Stimulated activated CD8-positive, alpha-beta memory T cell treated with anti-CD3 and anti-CD28 coated beads, Interleukin-12 subunit alpha, Interleukin-12 subunit beta, amount 100 ng/mL, for 24 hours (primary cell): Measurements from ENCODE around the gene PCNX1.
"Not testable (repeated sequence)": the region's sequence is repeated elsewhere in the genome, so short reads cannot be mapped to it uniquely, and the experiment has no call there.

Experiments used
- DNase-seq: peaks from one replicate; pipeline ENCODE4 v3.0.0-alpha.2; 2020; ENCODE audit errors: extremely low read depth

Gene PCNX1

DNA sequence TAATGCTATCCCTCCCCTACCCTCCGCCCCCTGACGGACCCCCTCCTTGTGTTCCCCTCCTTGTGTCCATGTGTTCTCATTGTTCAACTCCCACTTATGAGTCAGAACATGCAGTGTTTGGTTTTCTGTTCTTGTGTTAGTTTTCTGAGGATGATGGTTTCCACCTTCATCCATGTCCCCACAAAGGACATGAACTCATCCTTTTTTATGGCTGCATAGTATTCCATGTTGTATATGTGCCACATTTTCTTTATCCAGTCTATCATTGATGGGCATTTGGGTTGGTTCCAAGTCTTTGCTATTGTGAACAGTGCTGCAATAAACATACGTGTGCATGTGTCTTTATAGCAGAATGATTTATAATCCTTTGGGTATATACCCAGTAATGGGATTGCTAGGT lies 112.7 kb downstream of the PCNX1 start:
- not testable (repeated sequence) for DNase-seq

DNA sequence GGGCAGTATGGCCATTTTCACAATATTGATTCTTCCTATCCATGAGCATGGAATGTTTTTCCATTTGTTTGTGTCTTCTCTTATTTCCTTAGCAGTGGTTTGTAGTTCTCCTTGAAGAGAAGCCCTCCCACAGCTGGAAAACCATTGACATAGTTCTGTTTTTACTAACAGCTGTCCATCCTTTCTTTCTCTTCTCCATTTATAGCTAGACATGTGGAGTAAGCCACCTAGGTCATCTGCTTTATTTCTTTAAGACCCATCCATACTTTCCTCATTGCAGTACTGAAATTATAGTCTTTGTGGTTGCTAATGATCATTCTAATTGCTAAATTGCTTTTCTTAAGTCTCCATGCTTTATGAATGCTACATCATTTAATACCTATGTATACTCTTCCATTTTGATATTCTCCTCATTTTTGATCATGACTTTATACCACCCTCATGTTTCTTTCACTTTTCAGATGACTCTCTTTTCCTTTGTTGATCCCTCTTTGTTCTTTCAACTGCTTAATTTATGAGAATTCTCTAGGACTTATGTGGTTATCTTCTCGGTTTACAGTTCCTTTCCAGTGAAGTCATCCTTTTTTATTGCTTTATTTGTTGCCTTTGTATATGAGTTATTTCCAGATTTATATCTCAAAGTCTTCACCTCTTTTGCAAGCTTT lies 114.2 kb downstream of the PCNX1 start:
- no peak for DNase-seq

DNA sequence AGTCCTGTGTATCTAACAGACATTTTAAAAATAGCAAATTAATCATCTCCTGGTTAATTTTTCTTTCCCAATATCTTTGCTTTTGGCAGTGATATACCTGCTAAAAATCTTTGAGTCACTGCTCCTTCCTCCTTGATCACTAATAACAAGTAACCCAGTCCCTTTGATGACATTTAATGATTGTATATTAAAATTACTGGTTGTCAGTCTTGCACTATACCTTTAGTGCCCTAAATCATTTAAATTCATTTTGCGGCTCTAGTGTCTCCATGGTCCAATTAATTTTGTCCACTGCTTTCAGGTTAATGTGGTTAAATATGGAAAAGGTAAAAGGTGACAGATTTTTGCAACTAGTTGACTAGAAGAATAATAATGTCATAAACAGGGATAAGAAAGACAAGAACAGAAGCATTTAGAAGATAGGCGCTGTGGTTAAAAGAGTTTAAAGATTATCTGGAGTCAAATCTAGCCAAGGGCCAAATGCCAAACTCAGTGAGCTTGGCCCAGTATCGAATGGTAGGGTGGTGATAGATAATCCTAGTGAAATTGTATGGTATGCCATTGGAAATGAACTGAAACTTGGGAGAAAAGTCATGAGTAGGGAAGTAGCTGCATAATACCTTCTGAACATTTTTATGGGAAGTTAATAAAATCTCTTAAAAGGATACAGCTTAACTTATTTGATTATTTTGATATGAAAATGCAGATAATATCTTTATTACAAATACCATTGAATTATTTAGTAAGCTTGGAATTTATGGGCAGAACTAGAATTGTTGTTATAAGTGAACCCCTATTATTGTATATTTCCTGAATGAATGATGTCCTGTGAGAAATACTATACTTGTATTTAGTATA lies 115.0 kb downstream of the PCNX1 start:
- DNase-seq = no peak

DNA sequence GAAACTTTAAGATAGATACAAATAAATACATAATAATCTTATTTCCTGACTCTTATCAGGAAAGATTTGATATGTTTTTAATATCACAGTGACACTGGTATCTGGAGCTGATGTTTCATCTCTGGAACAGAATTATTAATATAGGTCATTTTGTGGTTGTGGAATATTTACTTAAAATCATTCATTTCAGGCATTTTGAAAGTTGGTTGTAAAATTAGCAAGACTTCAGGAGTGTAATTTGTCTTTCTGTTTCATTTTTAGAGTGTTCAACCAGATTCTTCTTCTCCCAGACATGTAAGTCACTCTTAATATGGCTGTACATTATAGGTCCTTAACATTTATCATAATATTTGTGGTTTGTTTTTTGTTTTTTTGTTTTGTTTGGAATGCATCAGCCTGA lies 115.7 kb downstream of the PCNX1 start:
- no peak for DNase-seq

DNA sequence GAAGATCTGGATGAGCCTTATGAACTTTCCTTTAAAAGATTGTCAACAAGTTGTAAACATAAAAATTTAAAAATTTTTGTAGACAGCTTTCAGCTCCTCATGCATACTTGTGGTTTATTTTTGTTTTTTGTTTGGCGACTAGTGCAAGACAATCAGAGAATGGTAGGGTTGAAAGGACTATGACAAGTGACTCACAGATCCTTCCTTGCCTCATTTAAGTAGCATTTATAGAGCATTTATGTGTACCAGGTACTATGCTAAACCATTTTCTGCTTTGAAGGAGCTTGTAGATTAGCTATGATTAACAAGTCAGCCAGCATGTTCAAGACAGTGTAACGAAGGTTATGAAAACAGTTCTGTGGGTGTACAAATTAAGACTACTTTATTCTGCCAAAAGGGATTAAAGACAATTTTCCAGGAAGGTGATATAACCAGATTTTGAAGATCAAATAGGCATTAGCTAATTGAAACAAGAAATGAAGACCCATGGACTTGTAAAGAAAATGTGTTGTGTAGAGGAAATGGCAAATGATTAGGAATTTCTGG lies 122.0 kb downstream of the PCNX1 start:
- no peak for DNase-seq

DNA sequence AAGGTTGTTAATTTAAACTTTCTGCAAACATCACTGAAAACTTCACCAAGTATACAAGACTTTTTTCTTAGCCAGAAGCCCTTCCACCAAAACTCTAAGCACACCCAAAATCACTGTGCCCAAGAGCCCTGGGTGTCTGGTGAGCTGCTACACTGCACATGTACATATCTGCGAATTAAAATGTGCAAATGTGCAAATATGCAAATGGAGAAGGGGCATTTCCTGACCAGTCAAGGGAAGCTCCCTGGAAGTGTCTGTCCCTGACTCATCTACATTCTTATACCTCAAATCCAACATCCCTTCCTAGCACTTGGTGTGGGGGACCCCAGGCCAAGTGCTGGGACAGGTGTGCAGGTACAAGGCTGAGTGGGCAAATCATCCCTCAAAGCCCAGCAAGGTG lies 123.7 kb downstream of the PCNX1 start:
- no peak for DNase-seq

DNA sequence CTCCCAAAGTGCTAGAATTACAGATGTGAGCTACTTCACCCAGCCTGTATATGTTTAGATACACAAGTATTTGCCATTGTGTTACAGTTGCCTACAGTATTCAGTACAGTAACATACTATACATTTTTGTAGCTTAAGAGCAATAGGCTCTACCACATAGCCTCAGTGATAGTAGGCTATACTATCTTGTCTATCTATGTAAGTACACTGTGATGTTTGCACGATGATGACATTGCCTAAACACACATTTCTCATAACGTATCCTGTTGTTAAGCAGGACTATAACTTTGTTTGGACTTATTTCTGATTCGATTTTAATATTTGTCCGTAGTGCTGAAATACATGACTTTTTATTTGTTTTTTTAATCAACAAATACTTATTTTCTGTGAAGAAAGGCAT lies 129.2 kb downstream of the PCNX1 start:
- no peak for DNase-seq

DNA sequence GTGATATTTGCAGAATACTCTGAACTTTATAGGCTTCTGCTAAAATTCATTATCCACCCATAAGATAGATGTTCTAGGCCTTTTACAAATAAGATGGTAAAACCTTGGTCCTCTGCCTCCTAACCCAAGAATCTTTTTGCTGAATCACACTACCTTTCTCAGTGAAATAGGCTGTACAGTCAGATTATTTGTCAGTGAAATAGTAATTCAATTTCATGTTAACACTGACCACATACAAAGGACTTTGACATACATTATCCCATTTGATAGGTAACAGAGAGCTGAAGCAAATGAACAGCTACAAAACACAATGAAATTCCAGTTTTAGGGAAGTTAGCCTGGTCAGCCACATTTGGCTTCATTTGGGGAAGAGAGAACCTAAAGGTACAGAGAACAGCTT lies 141.1 kb downstream of the PCNX1 start:
- no peak for DNase-seq

DNA sequence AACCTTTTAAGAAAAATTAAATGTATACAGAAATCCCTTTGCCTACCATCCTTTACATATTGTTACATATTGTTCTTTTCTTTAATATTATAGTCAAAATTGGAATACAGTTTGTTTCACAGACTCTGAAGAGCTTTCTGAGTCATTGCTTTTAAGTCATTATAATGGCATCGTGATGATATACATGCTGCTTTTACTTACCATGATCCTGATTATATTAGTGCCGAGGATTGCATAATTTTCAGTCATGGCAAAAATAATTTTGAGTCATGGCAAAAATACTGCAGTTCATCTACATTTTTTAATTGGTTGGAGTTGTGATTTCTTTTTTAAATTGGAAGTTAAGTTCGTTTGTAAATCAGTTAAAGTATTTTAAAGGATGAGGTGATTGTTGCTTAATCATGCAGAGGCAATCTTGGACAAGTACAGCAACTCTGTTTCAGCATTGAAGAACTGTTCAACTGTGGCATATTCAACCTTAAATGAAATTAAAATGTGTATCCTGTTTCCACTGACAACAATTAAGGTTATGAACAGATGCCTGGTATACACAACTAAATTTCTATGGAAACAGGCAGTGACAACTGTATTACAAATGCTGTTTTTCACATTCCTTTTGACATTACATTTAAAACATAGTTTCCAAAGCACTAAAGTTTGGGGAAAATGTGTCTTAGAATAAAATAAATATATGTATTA lies 142.3 kb downstream of the PCNX1 start:
- no peak for DNase-seq

DNA sequence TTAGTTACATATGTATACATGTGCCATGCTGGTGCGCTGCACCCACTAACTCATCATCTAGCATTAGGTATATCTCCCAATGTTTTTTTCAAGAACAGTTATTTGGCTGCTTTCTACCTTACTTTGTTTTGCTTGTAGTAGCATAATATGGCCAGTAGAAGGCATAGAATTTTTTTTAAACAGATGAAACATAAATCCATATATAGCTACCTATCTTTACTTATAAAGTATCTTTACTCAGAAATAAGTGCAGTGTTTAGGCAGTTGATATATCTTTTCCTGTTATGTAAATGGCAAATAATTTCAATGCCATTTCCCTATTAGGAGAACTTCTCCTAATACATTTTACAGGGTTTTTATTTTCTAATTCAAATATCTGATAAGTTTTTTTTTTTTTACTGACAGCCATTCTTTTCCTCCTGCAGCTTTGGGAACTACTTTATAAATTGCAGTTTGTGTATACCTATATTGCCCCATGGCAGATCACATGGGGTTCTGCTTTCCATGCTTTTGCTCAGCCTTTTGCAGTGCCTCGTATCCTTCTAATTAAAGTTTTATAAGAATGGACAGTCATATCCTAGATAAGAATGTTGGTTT lies 143.1 kb downstream of the PCNX1 start:
- DNase-seq = no peak

DNA sequence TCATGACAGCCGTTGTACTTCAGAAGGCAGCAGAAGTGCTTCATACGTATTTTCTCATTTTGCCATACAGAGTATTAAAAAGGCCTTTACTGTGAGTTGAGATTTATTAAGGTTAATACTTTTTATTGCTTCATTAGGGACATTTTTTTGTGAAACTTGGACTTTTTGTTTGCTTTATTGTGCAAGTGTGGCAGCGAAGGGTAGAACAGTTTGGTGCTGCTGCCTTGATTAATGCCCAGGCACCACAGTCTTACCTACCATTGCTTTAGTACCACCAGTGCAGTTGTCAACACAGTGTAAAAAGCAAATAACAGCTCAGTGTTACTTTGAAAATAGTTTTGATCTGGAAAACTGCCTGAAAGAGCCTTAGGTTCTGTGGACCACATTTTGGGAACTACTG lies 147.4 kb downstream of the PCNX1 start:
- DNase-seq = no peak

DNA sequence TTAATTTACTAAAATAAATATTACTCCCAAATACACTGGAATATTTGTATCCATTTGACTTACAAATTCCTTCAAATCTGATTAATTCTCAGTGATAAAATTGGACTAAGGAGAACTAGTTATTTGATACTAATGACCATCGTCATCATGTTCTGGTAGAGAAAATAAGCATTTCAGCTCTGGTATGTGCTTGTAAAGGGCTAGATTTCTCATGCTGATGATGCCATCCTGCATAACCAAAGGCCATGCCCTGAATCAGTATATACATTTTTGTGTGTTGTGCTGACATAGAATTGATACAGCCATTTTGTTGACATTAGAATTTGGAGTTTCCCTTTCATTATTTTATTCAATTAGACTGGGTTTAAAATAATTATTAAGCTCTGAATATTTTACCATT lies 148.9 kb downstream of the PCNX1 start:
- no peak for DNase-seq

DNA sequence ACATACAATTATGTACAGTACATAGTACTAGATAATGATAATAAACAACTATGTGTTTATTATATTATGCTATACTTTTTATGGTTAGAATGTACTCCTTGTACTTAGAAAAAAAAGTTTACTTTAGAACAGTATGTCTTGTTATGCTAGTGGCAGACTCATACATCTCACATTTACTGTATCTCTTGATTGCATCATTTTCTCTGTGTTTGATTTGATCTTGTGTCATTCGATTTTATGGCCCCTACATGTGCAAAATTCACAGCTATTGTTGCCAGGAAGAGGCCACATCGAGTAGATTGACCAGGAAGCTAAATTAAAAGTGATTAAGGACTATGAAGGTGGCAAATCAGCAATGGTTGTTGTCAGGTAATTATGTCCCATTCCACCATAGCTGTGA lies 153.0 kb downstream of the PCNX1 start:
- DNase-seq = no peak

DNA sequence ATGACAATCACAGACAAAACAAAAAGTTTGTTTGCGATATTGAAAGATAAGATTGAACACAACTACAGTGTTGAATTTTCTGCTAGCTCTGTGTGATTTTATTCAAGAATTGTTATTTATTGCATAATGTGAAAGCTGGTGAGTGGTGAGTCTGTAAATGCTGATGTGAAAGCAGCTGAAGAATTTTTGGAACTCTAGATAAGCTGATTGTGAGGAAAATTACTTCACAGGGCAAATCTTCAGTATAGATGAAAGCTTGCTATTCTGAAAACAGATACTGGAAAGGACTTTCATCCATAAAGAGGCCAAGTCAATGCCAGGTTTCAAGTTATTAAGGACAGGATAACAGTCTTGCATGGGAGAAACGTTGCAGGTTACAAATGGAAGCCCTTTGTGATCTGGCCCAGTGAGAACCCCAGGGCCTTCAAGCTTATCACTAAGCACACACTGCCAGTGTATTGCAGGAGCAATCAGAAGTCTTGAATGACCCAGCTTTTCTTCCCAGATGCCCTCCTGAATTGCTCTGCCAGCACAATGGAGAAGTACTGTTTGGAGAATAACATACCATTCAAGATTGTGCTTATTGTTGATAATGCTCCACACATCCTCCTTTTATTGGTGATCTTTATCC lies 153.7 kb downstream of the PCNX1 start:
- DNase-seq = no peak

DNA sequence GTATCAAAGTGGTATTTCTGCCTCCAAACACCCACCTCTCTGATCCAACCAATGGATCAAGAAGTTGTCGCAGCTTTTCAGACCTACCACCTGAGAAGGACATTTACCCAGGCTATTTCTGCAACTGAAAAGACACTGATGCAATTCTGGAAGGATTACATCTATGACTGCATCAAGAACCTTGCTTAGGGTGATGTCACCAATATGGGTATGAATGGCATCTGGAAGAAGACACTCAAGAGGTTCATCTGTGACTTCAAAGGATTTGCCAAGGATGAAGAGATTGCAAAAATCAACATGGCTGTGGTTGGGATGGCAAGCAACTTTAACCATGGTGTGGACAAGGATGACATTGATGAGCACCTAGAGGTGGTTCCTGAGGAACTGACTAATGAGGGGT lies 154.2 kb downstream of the PCNX1 start:
- DNase-seq = no peak

DNA sequence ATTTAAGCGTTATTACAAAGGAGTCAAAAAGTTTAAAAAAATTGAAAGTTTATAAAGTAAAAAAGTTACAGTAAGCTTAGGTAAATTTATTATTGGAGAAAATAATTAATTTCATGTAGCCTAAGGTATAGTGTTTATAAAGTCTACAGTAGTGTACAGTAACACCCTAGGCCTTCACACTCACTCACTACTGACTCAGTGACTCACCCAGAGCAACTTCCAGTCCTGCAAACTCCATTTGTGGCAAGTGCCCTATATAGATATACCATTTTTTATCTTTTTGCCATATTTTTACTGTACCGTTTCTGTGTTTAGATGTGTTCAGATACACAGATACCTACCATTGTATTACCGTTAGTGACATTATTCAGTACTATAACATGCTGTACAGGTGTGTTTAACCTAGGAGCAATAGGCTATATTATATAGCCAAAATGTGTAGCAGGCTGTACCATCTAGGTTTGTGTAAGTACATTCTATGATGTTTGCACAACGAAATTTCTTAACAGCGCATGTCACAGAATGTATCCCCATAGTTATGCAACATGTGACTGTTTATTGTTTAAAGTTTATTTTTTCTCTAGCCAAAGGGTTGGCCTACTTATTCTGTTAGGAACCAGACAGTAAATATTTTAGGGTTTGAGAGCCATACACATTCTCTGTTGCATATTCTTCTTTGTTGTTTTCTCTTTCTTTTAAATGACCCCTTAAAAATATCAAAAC lies 155.5 kb downstream of the PCNX1 start:
- DNase-seq = no peak

DNA sequence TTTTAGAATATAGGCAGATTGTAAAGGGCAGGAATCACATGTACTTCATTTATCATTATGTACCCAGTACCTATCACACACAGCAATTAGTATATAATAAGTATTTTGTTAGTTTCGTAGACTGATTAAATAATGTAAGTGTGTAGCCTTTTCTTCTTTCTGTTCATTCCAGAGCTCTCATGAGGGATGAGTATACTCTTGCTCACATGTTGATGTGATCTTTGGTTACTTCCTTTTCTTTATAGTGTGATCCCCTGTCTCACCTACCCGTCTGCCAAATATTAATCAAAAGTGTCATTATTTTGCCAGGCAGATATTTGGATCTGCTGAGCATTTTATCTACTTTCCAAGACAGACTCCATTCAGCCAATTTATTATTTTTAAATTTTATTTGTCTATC lies 156.1 kb downstream of the PCNX1 start:
- DNase-seq = no peak

DNA sequence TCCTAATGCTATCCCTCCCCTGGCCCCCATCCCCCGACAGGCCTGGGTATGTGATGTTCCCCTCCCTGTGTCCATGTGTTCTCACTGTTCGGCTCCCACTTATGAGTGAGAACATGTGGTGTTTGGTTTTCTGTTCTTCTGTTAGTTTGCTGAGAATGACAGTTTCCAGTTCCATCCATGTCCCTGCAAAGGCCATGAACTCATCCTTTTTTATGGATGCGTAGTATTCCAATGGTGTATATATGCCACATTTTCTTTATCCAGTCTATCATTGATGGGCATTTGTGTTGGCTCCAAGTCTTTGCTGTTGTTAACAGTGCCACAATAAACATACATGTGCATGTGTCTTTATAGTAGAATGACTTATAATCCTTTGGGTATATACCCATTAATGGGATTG lies 157.5 kb downstream of the PCNX1 start:
- not testable (repeated sequence) for DNase-seq

DNA sequence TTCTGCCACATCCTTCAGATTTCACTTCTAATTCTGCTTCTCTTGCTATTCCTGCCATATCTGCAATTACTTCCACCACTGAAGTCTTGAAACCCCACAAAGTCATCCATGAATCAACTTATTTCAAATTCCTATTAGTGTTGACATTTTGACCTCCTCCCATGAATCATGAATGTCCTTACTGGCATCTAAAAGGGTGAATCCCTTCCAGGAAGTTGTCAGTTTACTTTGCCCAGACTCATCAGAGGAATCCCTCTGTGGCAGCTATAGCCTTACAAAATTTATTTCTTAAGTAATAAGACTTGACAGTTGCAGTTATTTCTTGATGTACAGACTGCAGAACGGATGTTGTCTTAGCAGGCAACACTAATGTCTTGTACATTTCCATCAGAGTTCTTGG lies 162.9 kb downstream of the PCNX1 start:
- no peak for DNase-seq

DNA sequence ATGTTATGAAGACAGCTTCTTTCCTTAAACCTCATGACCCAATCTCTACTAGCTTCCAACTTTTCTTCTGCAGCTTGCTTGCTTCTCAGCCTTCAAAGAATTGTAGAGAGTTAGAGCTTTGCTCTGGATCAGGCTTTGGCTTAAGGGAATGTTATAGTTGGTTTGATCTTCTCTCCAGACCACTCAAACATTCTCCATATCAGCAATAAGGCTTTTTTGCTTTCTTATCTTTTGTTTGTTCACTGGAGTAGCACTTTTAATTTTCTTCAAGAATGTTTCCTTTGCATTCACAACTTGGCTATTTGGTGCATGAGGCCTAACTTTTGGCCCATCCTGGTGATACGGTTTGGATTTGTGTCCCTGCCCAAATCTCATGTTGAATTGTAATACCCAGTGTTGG lies 163.8 kb downstream of the PCNX1 start:
- DNase-seq = no peak

DNA sequence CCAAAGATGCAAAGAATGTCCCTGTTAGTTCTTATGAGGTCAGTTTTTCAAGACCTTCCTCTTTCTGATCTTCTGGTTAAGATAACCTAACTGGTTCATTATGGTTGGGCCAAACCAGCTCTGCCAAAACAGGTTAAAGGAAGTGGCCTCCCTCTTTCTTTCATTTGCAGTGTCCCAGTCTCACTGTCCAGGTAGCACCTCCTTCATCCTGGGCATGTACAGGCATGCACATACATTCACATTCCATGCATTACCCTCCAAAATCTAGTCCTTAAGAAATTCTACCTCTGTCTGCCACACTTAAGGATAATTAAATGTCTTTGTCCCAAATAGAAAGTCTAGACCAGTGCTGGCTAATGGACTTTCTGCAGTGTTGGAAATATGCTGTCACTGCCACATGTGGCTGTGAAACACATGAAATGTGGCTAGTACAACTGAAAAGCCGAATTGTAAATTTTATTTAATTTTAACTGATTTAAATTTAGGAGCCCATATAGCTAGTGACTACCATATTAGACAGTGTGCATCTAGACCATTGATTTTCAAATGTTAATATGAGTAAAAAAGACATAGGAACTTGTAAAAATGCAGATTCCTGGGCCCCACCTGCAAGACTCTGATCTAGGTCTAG lies 169.3 kb downstream of the PCNX1 start:
- DNase-seq = no peak
